DOHH2 (cell line): ENCODE measurements around the gene TNFRSF19.

Experiments
- EZH2phosphoT487 ChIP-seq: fragments of 200-600 bp; sonication (generic); IDR thresholded peaks from 2 replicates; pipeline ENCODE4 v1.6.1; 2017; ENCODE audit warnings: borderline replicate concordance, mild to moderate bottlenecking, antibody characterized with exemption, low read length, moderate library complexity, mixed read lengths
- TF ChIP-seq, protein P1 (sequence below): fragments of 200-600 bp; sonication (generic); IDR thresholded peaks from one replicate; pipeline ENCODE4 v1.5.1; 2014; ENCODE audit warnings: antibody characterized with exemption, mild to moderate bottlenecking, low read depth, low read length; ENCODE audit not compliant: poor library complexity, severe bottlenecking

DNA sequence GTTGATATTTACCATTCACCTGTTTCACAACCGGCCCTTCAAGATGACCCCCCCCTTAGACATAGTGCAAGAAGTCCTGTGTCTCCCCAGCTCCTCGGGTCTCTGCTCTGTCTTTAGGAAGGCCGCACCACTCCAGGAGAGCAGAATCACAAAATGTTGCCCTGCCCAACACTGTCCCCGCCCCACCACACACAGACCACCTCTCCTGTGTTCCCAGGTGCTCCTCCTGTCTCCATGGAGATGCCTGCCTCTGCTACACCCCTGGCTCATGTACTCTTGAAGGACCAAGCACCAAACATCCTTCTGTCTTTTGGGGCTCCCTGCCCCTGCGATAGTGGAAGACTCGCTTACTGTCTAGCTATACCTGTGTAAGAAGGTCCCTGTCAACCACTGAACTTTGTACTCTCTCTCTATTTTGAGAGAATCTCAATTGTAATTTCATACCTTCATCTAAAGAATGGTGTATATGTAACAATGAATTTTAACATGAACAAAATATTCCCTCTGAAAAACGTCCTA, 9.6 kb upstream of the TNFRSF19 start:
- TF ChIP-seq, protein P1, sequence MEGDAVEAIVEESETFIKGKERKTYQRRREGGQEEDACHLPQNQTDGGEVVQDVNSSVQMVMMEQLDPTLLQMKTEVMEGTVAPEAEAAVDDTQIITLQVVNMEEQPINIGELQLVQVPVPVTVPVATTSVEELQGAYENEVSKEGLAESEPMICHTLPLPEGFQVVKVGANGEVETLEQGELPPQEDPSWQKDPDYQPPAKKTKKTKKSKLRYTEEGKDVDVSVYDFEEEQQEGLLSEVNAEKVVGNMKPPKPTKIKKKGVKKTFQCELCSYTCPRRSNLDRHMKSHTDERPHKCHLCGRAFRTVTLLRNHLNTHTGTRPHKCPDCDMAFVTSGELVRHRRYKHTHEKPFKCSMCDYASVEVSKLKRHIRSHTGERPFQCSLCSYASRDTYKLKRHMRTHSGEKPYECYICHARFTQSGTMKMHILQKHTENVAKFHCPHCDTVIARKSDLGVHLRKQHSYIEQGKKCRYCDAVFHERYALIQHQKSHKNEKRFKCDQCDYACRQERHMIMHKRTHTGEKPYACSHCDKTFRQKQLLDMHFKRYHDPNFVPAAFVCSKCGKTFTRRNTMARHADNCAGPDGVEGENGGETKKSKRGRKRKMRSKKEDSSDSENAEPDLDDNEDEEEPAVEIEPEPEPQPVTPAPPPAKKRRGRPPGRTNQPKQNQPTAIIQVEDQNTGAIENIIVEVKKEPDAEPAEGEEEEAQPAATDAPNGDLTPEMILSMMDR, result no peak
- no peak for TF ChIP-seq EZH2phosphoT487
